ENCODE measurements around the gene RETREG1.

Gene RETREG1

DNA sequence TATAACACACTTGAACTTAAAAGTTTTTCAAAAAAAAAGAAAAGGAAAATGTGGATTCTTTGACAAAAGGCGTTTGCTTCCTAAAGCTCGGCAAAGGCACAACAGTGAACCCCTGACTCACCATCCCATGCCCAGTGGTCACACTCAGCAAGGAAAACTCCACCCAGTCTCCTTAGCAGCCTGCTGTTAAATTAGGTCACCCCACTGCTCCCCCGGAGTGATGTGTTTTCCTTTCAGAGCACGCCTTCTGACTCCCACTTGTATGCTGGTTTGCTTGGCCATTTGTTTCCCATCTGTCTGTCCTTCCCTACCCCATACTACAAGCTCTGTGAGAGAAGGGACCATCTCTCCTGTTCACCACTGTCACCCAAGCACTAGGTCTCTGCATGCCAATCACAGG is 23.8 kb downstream of the RETREG1 start:
- POLR2A ChIA-PET = interaction anchor here (0.6 kb wide), 1 partner anchor 56 kb away, joined by 3 read pairs; no protein-coding TSS in a partner anchor
- TF ChIP-seq FOXM1 (IDR thresholded peaks at IDR 0.05; ENCODE audit: borderline replicate concordance) (no peak), ARNT (IDR thresholded peaks at IDR 0.05) (no peak), FOXA1 (IDR thresholded peaks at IDR 0.05) (no peak), HDGF (IDR thresholded peaks at IDR 0.05; ENCODE audit: borderline replicate concordance) (no peak), LEF1 (IDR thresholded peaks at IDR 0.05; ENCODE audit: borderline replicate concordance) (no peak)
- TF ChIP-seq, protein P1, sequence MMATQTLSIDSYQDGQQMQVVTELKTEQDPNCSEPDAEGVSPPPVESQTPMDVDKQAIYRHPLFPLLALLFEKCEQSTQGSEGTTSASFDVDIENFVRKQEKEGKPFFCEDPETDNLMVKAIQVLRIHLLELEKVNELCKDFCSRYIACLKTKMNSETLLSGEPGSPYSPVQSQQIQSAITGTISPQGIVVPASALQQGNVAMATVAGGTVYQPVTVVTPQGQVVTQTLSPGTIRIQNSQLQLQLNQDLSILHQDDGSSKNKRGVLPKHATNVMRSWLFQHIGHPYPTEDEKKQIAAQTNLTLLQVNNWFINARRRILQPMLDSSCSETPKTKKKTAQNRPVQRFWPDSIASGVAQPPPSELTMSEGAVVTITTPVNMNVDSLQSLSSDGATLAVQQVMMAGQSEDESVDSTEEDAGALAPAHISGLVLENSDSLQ (IDR thresholded peaks at IDR 0.05) = no peak
- CTCF ChIA-PET = interaction anchor here (0.6 kb wide), 1 partner anchor 42 kb away, joined by 3 read pairs; no protein-coding TSS in a partner anchor
- no peak for DNase-seq (ENCODE audit: extremely low spot score)

DNA sequence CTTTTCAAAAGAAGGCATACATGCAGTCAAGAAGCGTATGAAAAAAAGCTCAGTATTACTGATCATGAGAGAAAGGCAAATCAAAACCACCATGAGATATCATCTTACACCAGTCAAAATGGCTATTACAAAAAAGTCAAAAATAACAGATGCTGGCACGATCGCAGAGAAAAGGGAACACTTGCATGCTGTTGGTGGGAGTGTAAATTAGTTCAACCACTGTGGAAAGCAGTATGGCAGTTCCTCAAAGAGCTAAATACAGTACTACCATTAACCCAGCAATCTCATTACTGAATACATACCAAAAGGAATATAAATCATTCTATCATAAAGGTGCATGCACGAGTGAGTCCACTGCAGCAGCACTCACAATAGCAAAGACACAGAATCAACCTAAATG is 24.5 kb downstream of the RETREG1 start:
- no peak for DNase-seq (ENCODE audit: extremely low spot score)
- CTCF ChIA-PET = interaction anchor here (0.6 kb wide), 1 partner anchor 41 kb away, joined by 3 read pairs; no protein-coding TSS in a partner anchor
- TF ChIP-seq FOXK2 (IDR thresholded peaks at IDR 0.05) (no peak), ELF4 (IDR thresholded peaks at IDR 0.05) (no peak), L3MBTL2 (conservative IDR thresholded peaks at IDR 0.05) (no peak), TARDBP (IDR thresholded peaks at IDR 0.05) (no peak), BHLHE40 (IDR thresholded peaks at IDR 0.05; ENCODE audit: borderline replicate concordance) (no peak)
- POLR2A ChIA-PET = interaction anchor here (0.6 kb wide), 1 partner anchor 55 kb away, joined by 3 read pairs; no protein-coding TSS in a partner anchor

DNA sequence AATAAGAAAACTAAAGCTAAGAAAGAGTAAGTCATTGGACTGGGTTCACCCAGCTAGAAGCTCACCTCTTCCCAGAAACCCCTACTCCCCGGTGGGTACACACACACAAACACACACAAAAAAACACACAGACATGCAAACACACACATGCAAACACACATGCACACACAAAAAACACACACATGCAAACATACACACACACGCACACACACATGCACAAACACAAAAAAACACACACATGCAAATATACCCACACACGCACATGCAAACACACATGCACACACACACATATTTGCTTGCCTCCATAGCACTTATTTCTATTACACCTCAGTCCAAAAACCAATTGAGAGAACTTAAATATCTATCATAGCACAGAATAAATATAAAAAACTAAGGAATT is 26.1 kb downstream of the RETREG1 start:
- ChIA-PET CTCF (no interaction called here), POLR2A (no interaction called here)
- TF ChIP-seq FOXA1 (IDR thresholded peaks at IDR 0.05) (no peak), NFRKB (IDR thresholded peaks at IDR 0.05) (no peak), ELF4 (IDR thresholded peaks at IDR 0.05) (no peak), FOXM1 (IDR thresholded peaks at IDR 0.05; ENCODE audit: borderline replicate concordance) (no peak), SP1 (IDR thresholded peaks at IDR 0.05) (no peak), HDGF (IDR thresholded peaks at IDR 0.05; ENCODE audit: borderline replicate concordance) (no peak), ZNF384 (IDR thresholded peaks at IDR 0.05) (no peak), BHLHE40 (IDR thresholded peaks at IDR 0.05; ENCODE audit: borderline replicate concordance) (no peak)
- no peak for DNase-seq (ENCODE audit: extremely low spot score)

DNA sequence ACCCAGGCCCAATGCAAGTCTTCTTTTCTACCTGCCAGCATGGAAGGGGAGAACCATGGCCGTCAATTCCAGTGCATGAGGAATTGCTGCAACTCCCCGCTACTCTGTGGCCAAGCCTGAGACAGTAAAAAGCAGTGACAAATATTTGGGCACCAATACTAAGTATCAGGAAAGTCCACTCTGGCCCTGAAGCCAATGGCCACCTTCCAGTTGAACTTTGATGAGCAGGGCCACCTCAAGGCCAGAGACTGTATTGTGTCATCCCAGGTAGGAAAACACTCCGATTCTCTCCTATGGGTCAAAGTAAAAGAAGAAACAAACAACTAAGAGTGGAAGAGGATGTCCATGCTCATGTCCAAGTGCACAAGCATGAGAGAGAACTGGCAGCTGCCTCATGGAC is 27.1 kb downstream of the RETREG1 start:
- ChIA-PET POLR2A (no interaction called here), CTCF (no interaction called here)
- TF ChIP-seq FOXA1 (IDR thresholded peaks at IDR 0.05) (no peak), TARDBP (IDR thresholded peaks at IDR 0.05) (no peak), SUZ12 (IDR thresholded peaks at IDR 0.05) (no peak), FOXM1 (IDR thresholded peaks at IDR 0.05; ENCODE audit: borderline replicate concordance) (no peak), ARNT (IDR thresholded peaks at IDR 0.05) (no peak), NFRKB (IDR thresholded peaks at IDR 0.05) (no peak), FOXK2 (IDR thresholded peaks at IDR 0.05) (no peak), BHLHE40 (IDR thresholded peaks at IDR 0.05; ENCODE audit: borderline replicate concordance) (no peak), L3MBTL2 (conservative IDR thresholded peaks at IDR 0.05) (no peak)
- TF ChIP-seq, protein P1 (IDR thresholded peaks at IDR 0.05) = no peak

DNA sequence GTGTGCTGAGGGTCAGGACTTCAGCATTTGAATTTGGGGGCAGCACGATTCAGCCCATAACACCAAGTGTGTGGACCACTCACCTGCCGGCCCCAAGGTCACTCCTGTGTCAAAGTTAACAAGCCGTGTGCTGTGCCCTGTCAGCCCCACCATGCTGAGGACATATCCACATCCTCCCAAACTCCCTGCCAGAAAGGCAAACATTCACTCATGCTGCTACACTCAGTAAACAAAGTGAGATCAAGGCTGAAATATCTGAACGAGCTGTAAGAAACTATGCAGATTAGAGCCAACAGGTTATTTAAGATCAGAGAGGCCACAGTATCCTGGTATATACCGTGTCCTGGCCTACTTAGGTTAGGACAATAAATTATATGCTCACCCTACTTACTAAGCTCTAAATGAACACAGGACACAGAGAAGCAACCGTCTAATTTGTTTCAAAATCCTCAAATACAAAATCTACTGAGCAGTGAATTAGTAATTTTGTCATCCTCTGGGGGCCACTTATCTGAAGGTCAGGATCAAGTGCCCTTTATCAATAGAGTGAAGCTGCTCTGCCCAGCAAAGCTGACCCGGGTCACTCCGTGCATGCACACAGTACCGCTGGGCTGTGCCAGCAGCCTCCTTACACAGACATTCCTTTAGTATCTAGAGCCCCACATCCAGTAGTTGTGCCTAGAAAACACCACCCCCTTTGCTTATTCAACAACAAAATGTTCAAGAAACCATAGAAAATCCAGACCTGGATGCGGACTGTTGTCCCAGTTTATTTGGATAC is 28.2 kb downstream of the RETREG1 start:
- DNase-seq (ENCODE audit: extremely low spot score) = no peak
- ChIA-PET POLR2A (no interaction called here), CTCF (no interaction called here)
- TF ChIP-seq FOXK2 (IDR thresholded peaks at IDR 0.05) (no peak), BHLHE40 (IDR thresholded peaks at IDR 0.05; ENCODE audit: borderline replicate concordance) (no peak), TARDBP (IDR thresholded peaks at IDR 0.05) (no peak), L3MBTL2 (conservative IDR thresholded peaks at IDR 0.05) (no peak), CTBP1 (IDR thresholded peaks at IDR 0.05; ENCODE audit: borderline replicate concordance) (no peak), ARNT (IDR thresholded peaks at IDR 0.05) (no peak), FOXM1 (IDR thresholded peaks at IDR 0.05; ENCODE audit: borderline replicate concordance) (no peak), ZNF384 (IDR thresholded peaks at IDR 0.05) (no peak), LEF1 (IDR thresholded peaks at IDR 0.05; ENCODE audit: borderline replicate concordance) (no peak), SP1 (IDR thresholded peaks at IDR 0.05) (no peak), SUZ12 (IDR thresholded peaks at IDR 0.05) (no peak), NFRKB (IDR thresholded peaks at IDR 0.05) (no peak), ELF4 (IDR thresholded peaks at IDR 0.05) (no peak), HDGF (IDR thresholded peaks at IDR 0.05; ENCODE audit: borderline replicate concordance) (no peak), FOXA1 (IDR thresholded peaks at IDR 0.05) (no peak)
- TF ChIP-seq, protein P1 (IDR thresholded peaks at IDR 0.05) = no peak

More for the DNA sequence above, 27.1 kb downstream of the RETREG1 start:
- DNase-seq (ENCODE audit: extremely low spot score) = no peak

DNA sequence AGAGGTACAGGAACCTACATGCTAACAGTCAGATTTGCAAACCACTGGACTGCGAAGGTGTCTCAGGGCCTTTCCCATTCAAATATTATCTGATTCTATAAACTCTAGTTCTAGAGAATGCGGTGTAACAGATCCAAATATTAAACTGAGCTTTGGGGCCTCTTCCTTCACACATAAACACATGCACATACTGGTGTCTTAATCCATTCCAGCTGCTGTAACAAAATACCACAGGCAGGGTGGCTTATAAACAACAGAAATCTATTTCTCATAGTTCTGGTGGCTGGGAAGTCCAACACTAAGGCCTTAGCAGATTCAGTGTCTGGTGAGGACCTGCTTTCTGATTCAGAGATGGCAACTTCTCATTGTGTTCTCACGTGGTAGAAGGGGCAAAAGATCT is 30.2 kb downstream of the RETREG1 start:
- no peak for DNase-seq (ENCODE audit: extremely low spot score)
- TF ChIP-seq, protein P1 (IDR thresholded peaks at IDR 0.05) = no peak
- no peak for TF ChIP-seq LEF1 (IDR thresholded peaks at IDR 0.05; ENCODE audit: borderline replicate concordance)
- no peak for TF ChIP-seq ZNF384 (IDR thresholded peaks at IDR 0.05)
- no peak for TF ChIP-seq SP1 (IDR thresholded peaks at IDR 0.05)
- no peak for TF ChIP-seq HDGF (IDR thresholded peaks at IDR 0.05; ENCODE audit: borderline replicate concordance)
- TF ChIP-seq CTBP1 (IDR thresholded peaks at IDR 0.05; ENCODE audit: borderline replicate concordance) = no peak
- no peak for TF ChIP-seq ARNT (IDR thresholded peaks at IDR 0.05)
- ChIA-PET CTCF (interaction anchor here (1.4 kb wide), 1 partner anchor 9 kb away, joined by 3 read pairs; no protein-coding TSS in a partner anchor), POLR2A (no interaction called here)

Data from HEK293T (cell line).